Erythroblast (primary cell): Measurements from ENCODE around the gene PRR5.

ENCODE experiments used
- DNase-seq, 2 experiments: peaks; one replicate each; lab custom pipeline; 2025; lab: John Stamatoyannopoulos, UW
- GATA1 ChIP-seq: IDR thresholded peaks from 2 replicates; pipeline ENCODE4 v1.6.1; 2011; ENCODE audit warnings: low read depth, mild to moderate bottlenecking, control low read depth, low read length, moderate library complexity
- POLR2A ChIP-seq: IDR thresholded peaks from 2 replicates; pipeline ENCODE4 v1.6.1; 2011; ENCODE audit warnings: mild to moderate bottlenecking, low read length

The PRR5 gene

GRCh38 chr22:44775862-44776261 lies 73.9 kb downstream of the PRR5 start:
- DNase-seq: no peak
- TF ChIP-seq GATA1: no peak
- TF ChIP-seq POLR2A: no peak

GRCh38 chr22:44776605-44777363 lies 74.8 kb downstream of the PRR5 start:
- TF ChIP-seq POLR2A (no peak), GATA1 (no peak)
- DNase-seq: no peak

- TF ChIP-seq POLR2A: no peak
- TF ChIP-seq GATA1: no peak
- no peak for DNase-seq
Observed at GRCh38 chr22:44777364-44777755, 75.4 kb downstream of the PRR5 start.

GRCh38 chr22:44780876-44781449 lies 79.0 kb downstream of the PRR5 start:
- no peak for TF ChIP-seq GATA1
- TF ChIP-seq POLR2A: no peak
- no peak for DNase-seq

- TF ChIP-seq POLR2A (no peak), GATA1 (no peak)
- no peak for DNase-seq
Observed at GRCh38 chr22:44782363-44782963, 80.5 kb downstream of the PRR5 start.

- DNase-seq: no peak
- TF ChIP-seq GATA1 (no peak), POLR2A (no peak)
Observed at GRCh38 chr22:44783091-44783490, 81.1 kb downstream of the PRR5 start.

GRCh38 chr22:44783581-44783980 lies 81.6 kb downstream of the PRR5 start:
- DNase-seq: no peak
- TF ChIP-seq GATA1 (no peak), POLR2A (no peak)

GRCh38 chr22:44786136-44786535 lies 84.1 kb downstream of the PRR5 start:
- TF ChIP-seq POLR2A (no peak), GATA1 (no peak)
- no peak for DNase-seq

- TF ChIP-seq POLR2A: no peak
- TF ChIP-seq GATA1: no peak
- DNase-seq: no peak
Observed at GRCh38 chr22:44786610-44787009, 84.6 kb downstream of the PRR5 start.
